Bronchial epithelial cell (primary cell): Measurements from ENCODE around the gene MYH14. TPM values are rescaled to one million over a fixed set of nuclear protein-coding genes. Genes with fewer than 3 reads are reported as not detected.

Source experiments
- DNase-seq: peaks from one replicate; pipeline ENCODE4 v3.0.0-alpha.2; 2010; ENCODE audit warnings: low read depth
- FAIRE-seq: peaks from 2 replicates; lab custom pipeline; 2011; peaks lifted over from hg19 to GRCh38; lab: Jason Lieb, UNC
- H3K27me3 ChIP-seq: 2 replicates; pipeline ENCODE4 v1.5.1; 2011; ENCODE audit warnings: low read length; ENCODE audit not compliant: control insufficient read depth, insufficient read depth
- H3K36me3 ChIP-seq: 2 replicates; pipeline ENCODE4 v1.5.1; 2011; ENCODE audit warnings: low read length; ENCODE audit not compliant: control insufficient read depth, insufficient read depth
- H3K4me3 ChIP-seq: 2 replicates; pipeline ENCODE4 v1.5.1; 2011; ENCODE audit warnings: mild to moderate bottlenecking, low read depth, low read length, control low read depth
- total RNA-seq: library from RNA; depleted of rRNA; stranded (reverse); fragments of >200 nt; gene quantifications from 2 replicates; pipeline ENCODE4 v1.2.1, GENCODE V29; 2014
- TF ChIP-seq, protein P1 (sequence below): IDR thresholded peaks from 2 replicates; pipeline ENCODE4 v1.5.1; 2011; ENCODE audit warnings: mild to moderate bottlenecking, moderate library complexity, low read length, control low read depth, inconsistent platforms; ENCODE audit not compliant: insufficient read depth, severe bottlenecking

Gene MYH14
- total RNA-seq, 1 donor from 2014 or later: 6.8 TPM

DNA sequence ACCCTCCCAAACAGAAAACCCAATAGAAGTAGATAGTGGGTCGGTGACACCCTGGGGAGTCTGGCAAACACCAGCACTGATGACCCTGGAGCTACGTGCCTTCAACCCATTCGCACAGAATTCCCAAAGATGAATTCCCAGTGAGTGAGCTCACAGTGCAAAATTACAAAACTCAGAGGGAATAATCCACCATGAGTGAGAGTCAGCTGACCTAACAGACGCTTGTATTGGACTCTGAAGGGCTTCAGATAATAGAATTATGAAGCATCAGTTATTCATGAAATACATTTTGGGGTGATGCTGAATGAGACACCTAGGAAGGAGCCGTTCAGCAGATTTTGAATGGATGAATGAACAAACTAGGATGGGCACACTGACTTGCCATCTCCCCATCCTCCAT, 85.5 kb downstream of the MYH14 start:
- TF ChIP-seq, protein P1, sequence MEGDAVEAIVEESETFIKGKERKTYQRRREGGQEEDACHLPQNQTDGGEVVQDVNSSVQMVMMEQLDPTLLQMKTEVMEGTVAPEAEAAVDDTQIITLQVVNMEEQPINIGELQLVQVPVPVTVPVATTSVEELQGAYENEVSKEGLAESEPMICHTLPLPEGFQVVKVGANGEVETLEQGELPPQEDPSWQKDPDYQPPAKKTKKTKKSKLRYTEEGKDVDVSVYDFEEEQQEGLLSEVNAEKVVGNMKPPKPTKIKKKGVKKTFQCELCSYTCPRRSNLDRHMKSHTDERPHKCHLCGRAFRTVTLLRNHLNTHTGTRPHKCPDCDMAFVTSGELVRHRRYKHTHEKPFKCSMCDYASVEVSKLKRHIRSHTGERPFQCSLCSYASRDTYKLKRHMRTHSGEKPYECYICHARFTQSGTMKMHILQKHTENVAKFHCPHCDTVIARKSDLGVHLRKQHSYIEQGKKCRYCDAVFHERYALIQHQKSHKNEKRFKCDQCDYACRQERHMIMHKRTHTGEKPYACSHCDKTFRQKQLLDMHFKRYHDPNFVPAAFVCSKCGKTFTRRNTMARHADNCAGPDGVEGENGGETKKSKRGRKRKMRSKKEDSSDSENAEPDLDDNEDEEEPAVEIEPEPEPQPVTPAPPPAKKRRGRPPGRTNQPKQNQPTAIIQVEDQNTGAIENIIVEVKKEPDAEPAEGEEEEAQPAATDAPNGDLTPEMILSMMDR: no peak
- no peak for FAIRE-seq
- Histone ChIP-seq H3K36me3 (no peaks in the 10 kb centered on the region), H3K27me3 (no peaks in the 10 kb centered on the region), H3K4me3 (no peak overlapping the region)
- no peak for DNase-seq

- FAIRE-seq (no peak), DNase-seq (no peak)
- TF ChIP-seq, protein P1: no peak
- H3K36me3 ChIP-seq: no peaks in the 10 kb centered on the region
- H3K27me3 ChIP-seq: no peaks in the 10 kb centered on the region
- no peak overlapping the region for H3K4me3 ChIP-seq
Measured at GRCh38 chr19:50290011-50290410, 86.6 kb downstream of the MYH14 start.

GRCh38 chr19:50290775-50291174, 87.4 kb downstream of the MYH14 start:
- TF ChIP-seq, protein P1: no peak
- Histone ChIP-seq H3K27me3 (no peaks in the 10 kb centered on the region), H3K4me3 (no peak overlapping the region), H3K36me3 (no peaks in the 10 kb centered on the region)
- DNase-seq (no peak), FAIRE-seq (no peak)

GRCh38 chr19:50292216-50292827, 88.9 kb downstream of the MYH14 start:
- DNase-seq (no peak), FAIRE-seq (no peak)
- Histone ChIP-seq H3K36me3 (no peaks in the 10 kb centered on the region), H3K4me3 (no peak overlapping the region), H3K27me3 (no peaks in the 10 kb centered on the region)
- TF ChIP-seq, protein P1: no peak

GRCh38 chr19:50293263-50294004, 90.0 kb downstream of the MYH14 start:
- TF ChIP-seq, protein P1: no peak
- Histone ChIP-seq H3K36me3 (no peaks in the 10 kb centered on the region), H3K27me3 (no peaks in the 10 kb centered on the region), H3K4me3 (no peak overlapping the region)
- FAIRE-seq: no peak
- no peak for DNase-seq
